HepG2 (cell line): ENCODE data around the gene ZPBP. TPM values are rescaled to one million over a fixed set of nuclear protein-coding genes. Genes with fewer than 3 reads are reported as not detected.
A peak's percentile ranks its signal among the peaks of the same experiment; 100 is the strongest.

Source experiments
- ATAC-seq: fragments of 200-7000 bp; cut with Tn5 transposase; 3 replicates; pipeline ENCODE4 v1.9.1; 2020; ENCODE audit warnings: mild to moderate bottlenecking, moderate library complexity
- BruUV-seq: library from RNA; stranded (reverse); fragments of 400-500 nt; replicated peaks from 2 replicates; lab custom pipeline; 2021; lab: Mats Ljungman, UMichigan
- CTCF ChIA-PET: fragments of 300-600 bp; formaldehyde crosslinking; extraction: SDS; loops from one replicate; lab custom pipeline; 2021; ENCODE audit warnings: low total read pairs, inconsistent platforms, low intra/inter-chr PET ratio; lab: Yijun Ruan, JAX
- POLR2A ChIA-PET: fragments of 350-600 bp; sonication (Branson Sonifier 250); formaldehyde crosslinking; loops from one replicate; lab custom pipeline; 2020; ENCODE audit warnings: antibody characterized with exemption, inconsistent platforms; lab: Yijun Ruan, JAX
- DNase-seq: peaks from one replicate; pipeline ENCODE4 v3.0.0-alpha.2; 2015; ENCODE audit warnings: low spot score
- FAIRE-seq: peaks from 3 replicates; lab custom pipeline; 2011; peaks lifted over from hg19 to GRCh38; lab: Jason Lieb, UNC
- H2AFZ ChIP-seq: one replicate; pipeline ENCODE4 v1.6.1; 2011; ENCODE audit warnings: low read length, inconsistent platforms
- H3K27ac ChIP-seq: fragments of 300-600 bp; 3 replicates; pipeline ENCODE4 v1.8.0; 2011; ENCODE audit warnings: mixed run types, mild to moderate bottlenecking, mixed read lengths, low read length, inconsistent platforms; ENCODE audit not compliant: insufficient read depth; ENCODE audit errors: extremely low read length
- H3K27me3 ChIP-seq, 2 experiments: fragments of 200-600 bp in 1 of 2; 2 replicates in 1 of 2; 3 replicates in 1 of 2; pipeline versions ENCODE4 v1.6.0 to v1.8.0; 2011; ENCODE audit warnings: low read length in 2 of 2, mild to moderate bottlenecking in 2 of 2, moderate library complexity in 2 of 2, inconsistent platforms in 1 of 2; ENCODE audit not compliant: insufficient read depth in 2 of 2, control insufficient read depth in 1 of 2
- H3K36me3 ChIP-seq, 2 experiments: fragments of 200-600 bp in 1 of 2; replicated peaks in 1 of 2; 2 replicates in 1 of 2; 3 replicates in 1 of 2; pipeline versions ENCODE4 v1.5.1 to v1.8.0; 2011; ENCODE audit warnings: low read length in 2 of 2, inconsistent platforms in 1 of 2; ENCODE audit not compliant: insufficient read depth in 2 of 2, control insufficient read depth in 1 of 2
- H3K4me1 ChIP-seq: 2 replicates; pipeline ENCODE4 v1.5.1; 2012; ENCODE audit warnings: low read length, inconsistent platforms; ENCODE audit not compliant: insufficient read depth
- H3K4me2 ChIP-seq: 2 replicates; pipeline ENCODE4 v1.6.0; 2011; ENCODE audit warnings: low read depth, low read length, inconsistent platforms
- H3K4me3 ChIP-seq, 3 experiments: fragments of 200-600 bp in 1 of 3; sonication (generic), shearing (Covaris generic) in 1 of 3; replicated peaks in 1 of 3; 2 replicates each; pipeline ENCODE4 v1.5.1; 2011 to 2016; ENCODE audit warnings: low read length in 3 of 3, inconsistent platforms in 2 of 3, low read depth in 2 of 3, mild to moderate bottlenecking in 2 of 3, control low read depth in 1 of 3, mixed read lengths in 1 of 3; ENCODE audit not compliant: insufficient read depth in 1 of 3
- H3K79me2 ChIP-seq: one replicate; pipeline ENCODE4 v1.6.1; 2011; ENCODE audit warnings: low read length, inconsistent platforms; ENCODE audit not compliant: insufficient read depth
- H3K9ac ChIP-seq: 2 replicates; pipeline ENCODE4 v1.6.0; 2011; ENCODE audit warnings: mild to moderate bottlenecking, low read depth, low read length, inconsistent platforms; ENCODE audit not compliant: insufficient read depth
- H3K9me3 ChIP-seq: 2 replicates; pipeline ENCODE4 v1.5.1; 2012; ENCODE audit warnings: mild to moderate bottlenecking, low read length
- H4K20me1 ChIP-seq: 2 replicates; pipeline ENCODE4 v1.6.0; 2011; ENCODE audit warnings: inconsistent platforms, mild to moderate bottlenecking, low read length, moderate library complexity; ENCODE audit not compliant: insufficient read depth
- BHLHE40 ChIP-seq: IDR thresholded peaks from 2 replicates; pipeline ENCODE4 v1.6.1; 2011; ENCODE audit warnings: low read length, improper control_type of control experiment
- GLI4 ChIP-seq: sonication (generic); formaldehyde crosslinking; IDR thresholded peaks from 2 replicates; pipeline ENCODE4 v1.5.1; 2020; ENCODE audit warnings: missing genetic modification reagents, mild to moderate bottlenecking, moderate library complexity, borderline replicate concordance
- HMGA1 ChIP-seq: sonication (generic); formaldehyde crosslinking; conservative IDR thresholded peaks from 2 replicates; pipeline ENCODE4 v1.4.0; 2020; ENCODE audit warnings: missing genetic modification reagents
- SIN3A ChIP-seq: IDR thresholded peaks from 2 replicates; pipeline ENCODE4 v1.6.1; 2011; ENCODE audit warnings: low read depth, mild to moderate bottlenecking, control low read depth, low read length, borderline replicate concordance
- ZMYM4 ChIP-seq: sonication (generic); formaldehyde crosslinking; IDR thresholded peaks from 2 replicates; pipeline ENCODE4 v1.8.1; 2023; ENCODE audit warnings: mild to moderate bottlenecking, missing genetic modification reagents
- ZNF10 ChIP-seq: sonication (generic); formaldehyde crosslinking; IDR thresholded peaks from 2 replicates; pipeline ENCODE4 v1.4.0; 2020; ENCODE audit warnings: mild to moderate bottlenecking, low read depth, missing genetic modification reagents, borderline replicate concordance
- ZNF121 ChIP-seq: sonication (generic); formaldehyde crosslinking; IDR thresholded peaks from 2 replicates; pipeline ENCODE4 v1.5.0; 2020; ENCODE audit warnings: mild to moderate bottlenecking, missing genetic modification reagents
- ZNF547 ChIP-seq: sonication (generic); formaldehyde crosslinking; IDR thresholded peaks from 2 replicates; pipeline ENCODE4 v1.5.1; 2020; ENCODE audit warnings: mild to moderate bottlenecking, missing genetic modification reagents
- ZNF644 ChIP-seq: IDR thresholded peaks from 2 replicates; pipeline ENCODE4 v1.6.1; 2016; ENCODE audit warnings: low read depth
- ZNF841 ChIP-seq: sonication (generic); formaldehyde crosslinking; IDR thresholded peaks from 2 replicates; pipeline ENCODE4 v1.8.1; 2023; ENCODE audit warnings: missing genetic modification reagents, borderline replicate concordance
- WGBS: methylation state at CpG from one replicate; pipeline ENCODE4 v1.1.6; 2017; ENCODE audit warnings: low lambda C conversion rate; 5-methylcytosine and 5-hydroxymethylcytosine counted together
- in situ Hi-C: cut with HindIII; loops from 2 replicates; pipeline ENCODE4 v1.10.0; 2017; ENCODE audit warnings: low pct_unique_long_range_greater_than_20kb; ENCODE audit not compliant: extremely low pct_ligation_motif_present
- intact Hi-C: fragments of 100-400 bp; cut with micrococcal nuclease; formaldehyde crosslinking; loops from one replicate; pipeline ENCODE4 v1.10.0; 2022; ENCODE audit not compliant: unreplicated experiment
- polyA plus RNA-seq, 8 experiments: library from polyadenylated mRNA; depleted of rRNA in 3 of 8; stranded (reverse) in 7 of 8; unstranded in 1 of 8; fragments of >200 nt; fragmentation: Illumina TruSeq in 4 of 8; extraction: Trizol in 4 of 8; gene quantifications; 2 replicates each; pipeline versions ENCODE4 v1.2.1 to v1.2.3, GENCODE V29; 2011 to 2016; ENCODE audit warnings: low read depth in 4 of 8, missing spikeins in 1 of 8, mixed read lengths in 1 of 8; ENCODE audit not compliant: insufficient read depth in 1 of 8
- total RNA-seq, 5 experiments: library from RNA; depleted of rRNA; stranded (reverse); fragments of >200 nt; fragmentation: Illumina TruSeq; extraction: Trizol; gene quantifications; 2 replicates each; pipeline ENCODE4 v1.2.3, GENCODE V29; 2016; ENCODE audit warnings: low read depth in 1 of 5
- TF ChIP-seq, protein P1 (sequence below): sonication (generic); formaldehyde crosslinking; conservative IDR thresholded peaks from 2 replicates; pipeline ENCODE4 v1.4.0; 2020; ENCODE audit warnings: missing genetic modification reagents
- TF ChIP-seq, protein P2 (sequence below): sonication (generic); formaldehyde crosslinking; IDR thresholded peaks from 2 replicates; pipeline ENCODE4 v1.5.0; 2020; ENCODE audit warnings: mild to moderate bottlenecking, missing genetic modification reagents, moderate library complexity
- TF ChIP-seq, protein P3 (sequence below): IDR thresholded peaks from 2 replicates; pipeline ENCODE4 v1.6.1; 2012; ENCODE audit warnings: low read depth, low read length, improper control_type of control experiment
- TF ChIP-seq, protein P4 (sequence below): sonication (generic); formaldehyde crosslinking; IDR thresholded peaks from 2 replicates; pipeline ENCODE4 v1.8.0; 2022; ENCODE audit warnings: mild to moderate bottlenecking, missing genetic modification reagents, moderate library complexity

Gene ZPBP
- total and polyA plus RNA-seq, 2 of the 13 experiments (the other 11 are each of a cell fraction or from before 2014, with no cell fraction given) = not detected

DNA sequence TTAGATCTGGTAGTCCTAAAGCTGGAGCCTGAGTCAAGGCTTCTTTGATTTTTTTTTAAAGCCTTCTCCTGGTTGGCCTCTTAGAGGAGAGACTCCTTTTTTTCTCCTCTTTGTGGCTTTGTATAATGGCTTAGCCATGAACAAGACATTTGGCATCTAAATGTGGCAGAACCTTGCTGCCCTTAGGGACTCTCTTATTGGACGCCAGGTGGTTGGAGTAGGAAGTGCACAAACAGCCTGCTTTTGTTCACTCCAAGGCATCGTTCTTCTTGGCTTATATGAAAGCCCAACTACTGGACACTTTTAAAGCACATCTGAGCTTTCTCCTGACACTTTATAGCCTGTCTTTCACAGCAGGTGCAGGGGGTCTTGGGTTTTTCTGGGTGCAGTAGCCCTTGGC lies 25.0 kb downstream of the ZPBP start:
- no TSS peak for BruUV-seq
- peak; percentile 91 for ATAC-seq
- Histone ChIP-seq H3K36me3 (no peaks in the 10 kb centered on the region), H3K4me2 (peak overlapping the region; percentile 77), H3K27ac (no peak overlapping the region), H2AFZ (no peak overlapping the region), H3K79me2 (no peaks in the 10 kb centered on the region), H4K20me1 (no peaks in the 10 kb centered on the region), H3K4me3 (peak overlapping the region in 1 of 3 experiments; percentile 56; a peak in 1 of 6 replicates), H3K4me1 (peaks cover 6% of the 10 kb centered on the region; the same call in 1 of the 2 replicates), H3K27me3 (no peaks in the 10 kb centered on the region), H3K9me3 (peaks cover 22% of the 10 kb centered on the region), H3K9ac (no peak overlapping the region)
- peak; percentile 62 for FAIRE-seq
- ChIA-PET POLR2A (no interaction called here), CTCF (no interaction called here)
- TF ChIP-seq HMGA1 = no peak
- TF ChIP-seq, protein P1, sequence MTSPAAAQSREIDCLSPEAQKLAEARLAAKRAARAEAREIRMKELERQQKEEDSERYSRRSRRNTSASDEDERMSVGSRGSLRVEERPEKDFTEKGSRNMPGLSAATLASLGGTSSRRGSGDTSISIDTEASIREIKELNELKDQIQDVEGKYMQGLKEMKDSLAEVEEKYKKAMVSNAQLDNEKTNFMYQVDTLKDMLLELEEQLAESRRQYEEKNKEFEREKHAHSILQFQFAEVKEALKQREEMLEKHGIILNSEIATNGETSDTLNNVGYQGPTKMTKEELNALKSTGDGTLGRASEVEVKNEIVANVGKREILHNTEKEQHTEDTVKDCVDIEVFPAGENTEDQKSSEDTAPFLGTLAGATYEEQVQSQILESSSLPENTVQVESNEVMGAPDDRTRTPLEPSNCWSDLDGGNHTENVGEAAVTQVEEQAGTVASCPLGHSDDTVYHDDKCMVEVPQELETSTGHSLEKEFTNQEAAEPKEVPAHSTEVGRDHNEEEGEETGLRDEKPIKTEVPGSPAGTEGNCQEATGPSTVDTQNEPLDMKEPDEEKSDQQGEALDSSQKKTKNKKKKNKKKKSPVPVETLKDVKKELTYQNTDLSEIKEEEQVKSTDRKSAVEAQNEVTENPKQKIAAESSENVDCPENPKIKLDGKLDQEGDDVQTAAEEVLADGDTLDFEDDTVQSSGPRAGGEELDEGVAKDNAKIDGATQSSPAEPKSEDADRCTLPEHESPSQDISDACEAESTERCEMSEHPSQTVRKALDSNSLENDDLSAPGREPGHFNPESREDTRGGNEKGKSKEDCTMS = no peak
- no peak for TF ChIP-seq BHLHE40
- TF ChIP-seq ZNF841 (CRISPR knock-in tag) = no peak
- TF ChIP-seq, protein P2, sequence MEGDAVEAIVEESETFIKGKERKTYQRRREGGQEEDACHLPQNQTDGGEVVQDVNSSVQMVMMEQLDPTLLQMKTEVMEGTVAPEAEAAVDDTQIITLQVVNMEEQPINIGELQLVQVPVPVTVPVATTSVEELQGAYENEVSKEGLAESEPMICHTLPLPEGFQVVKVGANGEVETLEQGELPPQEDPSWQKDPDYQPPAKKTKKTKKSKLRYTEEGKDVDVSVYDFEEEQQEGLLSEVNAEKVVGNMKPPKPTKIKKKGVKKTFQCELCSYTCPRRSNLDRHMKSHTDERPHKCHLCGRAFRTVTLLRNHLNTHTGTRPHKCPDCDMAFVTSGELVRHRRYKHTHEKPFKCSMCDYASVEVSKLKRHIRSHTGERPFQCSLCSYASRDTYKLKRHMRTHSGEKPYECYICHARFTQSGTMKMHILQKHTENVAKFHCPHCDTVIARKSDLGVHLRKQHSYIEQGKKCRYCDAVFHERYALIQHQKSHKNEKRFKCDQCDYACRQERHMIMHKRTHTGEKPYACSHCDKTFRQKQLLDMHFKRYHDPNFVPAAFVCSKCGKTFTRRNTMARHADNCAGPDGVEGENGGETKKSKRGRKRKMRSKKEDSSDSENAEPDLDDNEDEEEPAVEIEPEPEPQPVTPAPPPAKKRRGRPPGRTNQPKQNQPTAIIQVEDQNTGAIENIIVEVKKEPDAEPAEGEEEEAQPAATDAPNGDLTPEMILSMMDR (CRISPR knock-in tag) = 0 out of 2 replicates have a peak, but pooled peaks have one; percentile 6
- no peak for TF ChIP-seq ZMYM4 (CRISPR knock-in tag)
- no peak for TF ChIP-seq GLI4 (CRISPR knock-in tag)
- TF ChIP-seq, protein P3, sequence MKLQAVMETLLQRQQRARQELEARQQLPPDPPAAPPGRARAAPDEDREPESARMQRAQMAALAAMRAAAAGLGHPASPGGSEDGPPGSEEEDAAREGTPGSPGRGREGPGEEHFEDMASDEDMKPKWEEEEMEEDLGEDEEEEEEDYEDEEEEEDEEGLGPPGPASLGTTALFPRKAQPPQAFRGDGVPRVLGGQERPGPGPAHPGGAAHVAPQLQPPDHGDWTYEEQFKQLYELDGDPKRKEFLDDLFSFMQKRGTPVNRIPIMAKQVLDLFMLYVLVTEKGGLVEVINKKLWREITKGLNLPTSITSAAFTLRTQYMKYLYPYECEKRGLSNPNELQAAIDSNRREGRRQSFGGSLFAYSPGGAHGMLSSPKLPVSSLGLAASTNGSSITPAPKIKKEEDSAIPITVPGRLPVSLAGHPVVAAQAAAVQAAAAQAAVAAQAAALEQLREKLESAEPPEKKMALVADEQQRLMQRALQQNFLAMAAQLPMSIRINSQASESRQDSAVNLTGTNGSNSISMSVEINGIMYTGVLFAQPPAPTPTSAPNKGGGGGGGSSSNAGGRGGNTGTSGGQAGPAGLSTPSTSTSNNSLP = no peak
- TF ChIP-seq ZNF547 = no peak
- TF ChIP-seq, protein P4, sequence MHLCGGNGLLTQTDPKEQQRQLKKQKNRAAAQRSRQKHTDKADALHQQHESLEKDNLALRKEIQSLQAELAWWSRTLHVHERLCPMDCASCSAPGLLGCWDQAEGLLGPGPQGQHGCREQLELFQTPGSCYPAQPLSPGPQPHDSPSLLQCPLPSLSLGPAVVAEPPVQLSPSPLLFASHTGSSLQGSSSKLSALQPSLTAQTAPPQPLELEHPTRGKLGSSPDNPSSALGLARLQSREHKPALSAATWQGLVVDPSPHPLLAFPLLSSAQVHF (CRISPR knock-in tag) = no peak
- TF ChIP-seq ZNF644 (CRISPR knock-in tag) = 0 out of 2 replicates have a peak, but pooled peaks have one; percentile 21
- TF ChIP-seq ZNF121 (CRISPR knock-in tag) = no peak
- no peak for TF ChIP-seq ZNF10 (CRISPR knock-in tag)
- no peak for TF ChIP-seq SIN3A
- intact Hi-C loops = no loop called here
- 0% methylated on average over 2 of the region's 2 CpGs for WGBS
- DNase-seq = peak; percentile 12
- in situ Hi-C loops = no loop called here
